ENCODE results near the gene GPX4.

The GPX4 gene

DNA sequence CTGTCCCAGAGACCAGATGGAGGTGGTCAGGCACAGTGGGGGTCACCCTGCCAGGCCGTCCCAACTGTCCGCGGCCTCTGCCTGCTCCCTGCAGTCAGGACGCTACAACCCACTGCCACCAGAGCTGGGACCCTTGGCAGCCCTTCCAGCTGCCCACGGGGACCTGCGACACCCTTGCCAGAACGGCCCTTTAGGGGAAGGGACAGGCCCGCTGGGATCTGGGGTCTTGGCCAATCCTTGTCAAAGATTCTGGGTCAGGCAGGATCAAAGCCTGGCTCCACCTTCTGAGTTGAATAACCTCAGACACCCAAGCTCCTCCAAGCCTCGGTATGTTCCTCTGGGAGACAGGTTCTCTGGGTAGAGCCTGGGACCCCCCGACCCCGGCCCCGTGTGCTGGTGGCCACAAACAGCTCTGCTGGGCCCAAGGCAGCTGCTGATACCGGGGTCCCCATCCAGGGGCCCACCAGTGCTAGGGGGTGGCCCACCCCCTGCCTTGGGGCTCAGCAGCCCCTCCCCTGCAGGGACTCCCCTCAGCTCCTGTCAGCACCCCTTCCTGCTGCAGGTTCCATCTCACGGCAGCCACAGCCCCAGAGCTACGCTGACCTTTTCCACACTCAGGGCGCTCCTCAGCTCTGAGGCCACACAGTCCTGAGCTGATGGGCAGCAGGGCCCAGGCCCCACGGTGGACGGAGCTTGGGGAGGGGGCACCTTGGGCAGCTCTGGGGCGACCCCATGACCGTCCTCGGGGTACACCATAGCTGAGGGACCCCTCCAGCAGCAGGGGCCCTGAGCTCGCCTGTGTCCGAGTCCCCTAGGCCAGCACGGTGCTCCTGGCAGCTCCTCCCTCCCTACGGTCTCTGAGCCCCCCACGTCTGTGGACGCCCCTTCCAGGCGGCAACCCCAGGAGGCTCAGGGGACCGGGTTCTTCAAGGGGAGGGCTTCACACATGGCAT lies 51.8 kb downstream of the GPX4 start:
- CTCF ChIA-PET, result interaction anchor here (1.0 to 1.3 kb wide), 3 partner anchors 12 to 42 kb away, joined by 3 to 4 read pairs (median 3); no protein-coding TSS in a partner anchor

More for the DNA sequence above, 51.8 kb downstream of the GPX4 start:
- no peak for DNase-seq (ENCODE audit: low read depth, low spot score)
- POLR2A ChIA-PET, result no interaction called here
- H3K4me3 ChIP-seq (ENCODE audit: low read depth, low read length), result no peak overlapping the region
- TF ChIP-seq, protein P1, sequence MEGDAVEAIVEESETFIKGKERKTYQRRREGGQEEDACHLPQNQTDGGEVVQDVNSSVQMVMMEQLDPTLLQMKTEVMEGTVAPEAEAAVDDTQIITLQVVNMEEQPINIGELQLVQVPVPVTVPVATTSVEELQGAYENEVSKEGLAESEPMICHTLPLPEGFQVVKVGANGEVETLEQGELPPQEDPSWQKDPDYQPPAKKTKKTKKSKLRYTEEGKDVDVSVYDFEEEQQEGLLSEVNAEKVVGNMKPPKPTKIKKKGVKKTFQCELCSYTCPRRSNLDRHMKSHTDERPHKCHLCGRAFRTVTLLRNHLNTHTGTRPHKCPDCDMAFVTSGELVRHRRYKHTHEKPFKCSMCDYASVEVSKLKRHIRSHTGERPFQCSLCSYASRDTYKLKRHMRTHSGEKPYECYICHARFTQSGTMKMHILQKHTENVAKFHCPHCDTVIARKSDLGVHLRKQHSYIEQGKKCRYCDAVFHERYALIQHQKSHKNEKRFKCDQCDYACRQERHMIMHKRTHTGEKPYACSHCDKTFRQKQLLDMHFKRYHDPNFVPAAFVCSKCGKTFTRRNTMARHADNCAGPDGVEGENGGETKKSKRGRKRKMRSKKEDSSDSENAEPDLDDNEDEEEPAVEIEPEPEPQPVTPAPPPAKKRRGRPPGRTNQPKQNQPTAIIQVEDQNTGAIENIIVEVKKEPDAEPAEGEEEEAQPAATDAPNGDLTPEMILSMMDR (IDR thresholded peaks at IDR 0.05; ENCODE audit: insufficient read depth, low read length, missing control alignments), result no peak

Data from AG04449 (cell line).